HUES6 (cell line): Measurements from ENCODE around the gene C2orf68.
A peak's percentile ranks its signal among the peaks of the same experiment; 100 is the strongest.
"Not testable (repeated sequence)": the region's sequence is repeated elsewhere in the genome, so short reads cannot be mapped to it uniquely, and the experiment has no call there.

Experiments
- H3K27ac ChIP-seq: 2 replicates; pipeline ENCODE4 v1.7.0; 2013; ENCODE audit warnings: low read depth, mild to moderate bottlenecking, low read length, inconsistent platforms
- H3K27me3 ChIP-seq: 2 replicates; pipeline ENCODE4 v1.6.1; 2013; ENCODE audit warnings: low read length; ENCODE audit not compliant: control insufficient read depth, insufficient read depth
- H3K36me3 ChIP-seq: 2 replicates; pipeline ENCODE4 v1.6.1; 2013; ENCODE audit warnings: low read length; ENCODE audit not compliant: control insufficient read depth, insufficient read depth
- H3K4me1 ChIP-seq: 2 replicates; pipeline ENCODE4 v1.6.1; 2013; ENCODE audit warnings: low read length; ENCODE audit not compliant: control insufficient read depth, insufficient read depth
- H3K4me3 ChIP-seq: 2 replicates; pipeline ENCODE4 v1.5.1; 2013; ENCODE audit warnings: low read depth, low read length
- H3K9ac ChIP-seq: one replicate; pipeline ENCODE4 v1.6.1; 2013; ENCODE audit warnings: mild to moderate bottlenecking, low read length
- H3K9me3 ChIP-seq: 2 replicates; pipeline ENCODE4 v1.6.1; 2013; ENCODE audit warnings: low read depth, low read length; ENCODE audit not compliant: control insufficient read depth, insufficient read depth

The C2orf68 gene

GRCh38 chr2:85628658-85629057, 16.8 kb upstream of the C2orf68 start:
- Histone ChIP-seq H3K36me3 (peaks cover 94% of the 10 kb centered on the region), H3K9me3 (no peaks in the 10 kb centered on the region), H3K27me3 (no peaks in the 10 kb centered on the region), H3K4me3 (no peak overlapping the region), H3K9ac (no peak overlapping the region), H3K27ac (no peak overlapping the region), H3K4me1 (no peaks in the 10 kb centered on the region)

DNA sequence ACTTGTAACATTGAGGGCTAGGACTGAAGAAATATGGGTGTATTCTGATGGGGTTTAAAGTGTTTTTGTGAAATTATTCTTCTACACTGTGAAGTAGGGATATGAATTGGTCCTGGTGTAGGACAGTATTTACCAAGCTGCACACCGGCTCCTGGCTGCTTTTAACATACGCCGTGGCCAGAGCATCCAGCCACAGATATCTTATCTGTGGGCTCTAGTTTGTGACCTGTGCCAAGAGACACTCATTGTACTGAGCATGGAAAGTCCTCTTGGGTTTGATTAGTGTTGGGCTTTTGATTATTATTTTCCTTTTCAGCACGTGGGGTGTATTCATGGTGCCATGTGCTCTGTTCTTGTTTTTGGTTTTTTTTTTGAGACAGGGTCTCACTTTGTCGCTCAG, 12.1 kb upstream of the C2orf68 start:
- H3K36me3 ChIP-seq, result peaks cover 91% of the 10 kb centered on the region
- no peak overlapping the region for H3K4me3 ChIP-seq
- H3K9ac ChIP-seq, result no peak overlapping the region
- H3K27me3 ChIP-seq, result no peaks in the 10 kb centered on the region
- no peaks in the 10 kb centered on the region for H3K4me1 ChIP-seq
- no peaks in the 10 kb centered on the region for H3K9me3 ChIP-seq
- H3K27ac ChIP-seq, result no peak overlapping the region

DNA sequence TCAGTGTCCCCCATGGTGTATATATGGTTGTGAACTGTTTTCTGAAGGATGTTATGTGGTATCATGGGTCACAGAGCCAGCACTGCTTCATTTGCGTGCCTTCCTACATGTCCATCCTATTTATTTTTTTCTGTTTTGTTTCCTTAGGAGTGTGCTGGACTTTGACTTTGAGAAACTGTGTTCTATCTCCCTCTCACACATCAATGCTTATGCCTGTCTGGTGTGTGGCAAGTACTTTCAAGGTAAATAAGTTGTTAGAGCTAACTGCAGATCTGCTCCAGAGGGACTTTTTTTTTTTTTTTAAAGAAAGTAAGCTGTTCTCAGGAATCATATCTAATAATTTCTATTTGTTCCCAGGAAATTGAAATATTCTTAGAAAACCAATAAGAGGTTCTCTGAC, 9.5 kb upstream of the C2orf68 start:
- Histone ChIP-seq H3K9ac (no peak overlapping the region), H3K9me3 (no peaks in the 10 kb centered on the region), H3K27me3 (no peaks in the 10 kb centered on the region), H3K4me1 (peaks cover 8% of the 10 kb centered on the region; the same call in 1 of the 2 replicates), H3K36me3 (peaks cover 76% of the 10 kb centered on the region), H3K27ac (no peak overlapping the region), H3K4me3 (no peak overlapping the region)

DNA sequence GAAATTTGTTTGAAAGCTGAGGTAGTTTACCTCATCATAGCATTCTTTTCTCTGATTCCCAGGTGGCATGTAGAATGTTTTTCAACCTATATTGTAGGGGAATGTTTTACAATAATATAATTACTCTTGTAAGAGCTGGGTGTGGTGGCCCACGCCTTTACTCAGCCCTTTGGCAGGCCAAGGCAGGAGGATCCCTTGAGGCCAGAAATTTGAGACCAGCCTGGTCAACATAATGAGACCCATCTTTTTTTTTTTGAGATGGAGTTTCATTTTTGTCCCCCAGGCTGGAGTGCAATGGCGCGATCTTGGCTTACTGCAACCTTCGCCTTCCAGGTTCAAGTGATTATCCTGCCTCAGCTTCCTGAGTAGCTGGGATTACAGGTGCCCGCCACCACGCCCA, 7.8 kb upstream of the C2orf68 start:
- H3K36me3 ChIP-seq, result peaks cover 59% of the 10 kb centered on the region
- no peaks in the 10 kb centered on the region for H3K9me3 ChIP-seq
- no peak overlapping the region for H3K27ac ChIP-seq
- H3K27me3 ChIP-seq, result no peaks in the 10 kb centered on the region
- no peak overlapping the region for H3K4me3 ChIP-seq
- H3K4me1 ChIP-seq, result peaks cover 8% of the 10 kb centered on the region
- no peak overlapping the region for H3K9ac ChIP-seq

- not testable (repeated sequence) for H3K27ac ChIP-seq, H3K9me3 ChIP-seq, H3K27me3 ChIP-seq, H3K4me1 ChIP-seq
- Histone ChIP-seq H3K4me3 (peak overlapping the region; percentile 71; the same call in 1 of the 2 replicates), H3K9ac (peak overlapping the region; percentile 95), H3K36me3 (peaks cover 41% of the 10 kb centered on the region)
Observed at GRCh38 chr2:85617723-85618122, 5.9 kb upstream of the C2orf68 start.

GRCh38 chr2:85615413-85615728, 3.5 kb upstream of the C2orf68 start:
- H3K4me1 ChIP-seq, result peaks cover 8% of the 10 kb centered on the region
- H3K36me3 ChIP-seq, result peaks cover 23% of the 10 kb centered on the region
- no peaks in the 10 kb centered on the region for H3K27me3 ChIP-seq
- H3K4me3 ChIP-seq, result peak overlapping the region; percentile 71
- no peak overlapping the region; the same call in 1 of the 2 replicates for H3K27ac ChIP-seq
- H3K9ac ChIP-seq, result no peak overlapping the region
- no peaks in the 10 kb centered on the region for H3K9me3 ChIP-seq

DNA sequence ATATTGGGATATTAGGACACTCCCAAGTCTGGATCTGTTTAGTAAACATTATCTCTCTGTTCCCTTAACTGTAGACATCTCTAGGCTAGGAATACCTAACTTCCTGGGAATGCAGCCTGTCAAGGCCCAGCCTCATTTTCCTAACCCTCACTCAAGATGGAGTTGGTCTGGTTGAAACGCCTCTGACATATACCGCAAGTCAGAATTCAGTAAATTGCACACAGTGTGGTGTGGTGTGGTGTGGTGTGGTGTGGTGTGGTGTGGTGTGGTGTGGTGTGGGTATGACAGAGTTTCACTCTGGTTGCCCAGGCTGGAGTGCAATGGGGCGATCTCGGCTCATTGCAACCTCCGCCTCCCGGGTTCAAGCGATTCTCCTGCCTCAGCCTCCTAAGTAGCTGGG, 2.9 kb upstream of the C2orf68 start:
- peaks cover 23% of the 10 kb centered on the region for H3K36me3 ChIP-seq
- not testable (repeated sequence) for H3K27me3 ChIP-seq, H3K4me1 ChIP-seq, H3K9ac ChIP-seq, H3K4me3 ChIP-seq, H3K27ac ChIP-seq, H3K9me3 ChIP-seq

DNA sequence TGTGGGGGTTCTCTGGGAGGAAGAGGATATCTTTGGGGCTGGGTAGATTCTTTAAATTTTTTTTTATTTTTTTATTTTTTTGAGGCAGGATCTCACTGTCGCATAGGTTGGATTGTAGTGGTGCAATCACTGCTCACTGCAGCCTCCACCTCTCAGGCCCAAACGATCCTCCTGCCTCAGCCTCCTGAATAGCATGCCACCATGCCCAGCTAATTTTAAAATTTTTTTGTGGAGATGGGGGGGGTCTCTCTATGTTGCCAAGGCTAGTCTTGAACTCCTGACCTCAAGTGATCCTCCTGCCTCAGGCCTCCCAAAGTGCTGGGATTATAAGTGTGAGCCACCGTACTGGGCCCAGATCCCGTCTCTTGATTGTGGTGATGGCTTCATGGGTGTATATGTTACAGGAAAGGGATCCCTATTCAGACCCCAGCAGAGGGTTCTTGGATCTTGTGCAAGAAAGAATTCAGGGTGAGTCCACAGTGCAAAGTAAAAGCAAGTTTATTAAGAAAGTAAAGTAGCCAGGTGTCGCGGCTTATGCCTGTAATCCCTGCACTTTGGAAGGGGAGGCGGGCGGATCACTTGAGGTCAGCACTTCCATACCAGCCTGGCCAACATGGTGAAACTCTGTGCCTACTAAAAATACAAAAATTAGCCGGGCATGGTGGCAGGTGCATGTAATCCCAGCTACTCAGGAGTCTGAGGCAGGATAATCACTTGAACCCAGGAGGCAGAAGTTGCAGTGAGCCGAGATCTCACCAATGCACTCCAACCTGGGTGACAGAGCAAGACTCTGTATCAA, 2.0 kb upstream of the C2orf68 start:
- Histone ChIP-seq H3K4me3 (no peak overlapping the region), H3K36me3 (peaks cover 21% of the 10 kb centered on the region), H3K9me3 (no peaks in the 10 kb centered on the region), H3K27ac (no peak overlapping the region), H3K9ac (no peak overlapping the region), H3K27me3 (no peaks in the 10 kb centered on the region), H3K4me1 (peaks cover 8% of the 10 kb centered on the region)

DNA sequence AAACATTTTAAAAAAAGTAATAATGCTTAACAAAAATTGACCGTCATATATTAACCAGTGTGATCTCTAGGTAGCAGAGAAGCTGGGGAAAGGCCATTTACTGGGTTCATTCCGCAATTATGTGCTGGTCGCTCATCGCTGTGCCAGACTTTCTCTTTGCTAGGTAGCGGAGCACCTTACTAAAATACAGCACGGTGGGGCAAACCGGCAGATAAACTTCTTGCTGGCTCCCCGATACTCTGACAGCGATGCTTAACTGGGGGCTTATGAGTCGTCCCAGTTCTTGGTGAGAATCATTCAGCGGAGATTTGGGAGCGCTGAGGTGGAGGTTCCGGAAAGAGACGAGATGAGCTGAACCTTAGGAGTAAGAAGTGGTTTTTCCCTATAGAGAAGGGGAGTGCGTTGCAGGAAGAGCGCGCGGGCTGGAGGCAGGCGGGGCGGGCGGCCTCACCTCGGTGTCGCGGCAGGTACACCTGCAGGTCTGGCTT, 605 bp downstream of the C2orf68 start:
- Histone ChIP-seq H3K27ac (peak overlapping the region; percentile 69; the same call in 1 of the 2 replicates), H3K4me3 (peak overlapping the region; percentile 100), H3K4me1 (peaks cover 4% of the 10 kb centered on the region)

DNA sequence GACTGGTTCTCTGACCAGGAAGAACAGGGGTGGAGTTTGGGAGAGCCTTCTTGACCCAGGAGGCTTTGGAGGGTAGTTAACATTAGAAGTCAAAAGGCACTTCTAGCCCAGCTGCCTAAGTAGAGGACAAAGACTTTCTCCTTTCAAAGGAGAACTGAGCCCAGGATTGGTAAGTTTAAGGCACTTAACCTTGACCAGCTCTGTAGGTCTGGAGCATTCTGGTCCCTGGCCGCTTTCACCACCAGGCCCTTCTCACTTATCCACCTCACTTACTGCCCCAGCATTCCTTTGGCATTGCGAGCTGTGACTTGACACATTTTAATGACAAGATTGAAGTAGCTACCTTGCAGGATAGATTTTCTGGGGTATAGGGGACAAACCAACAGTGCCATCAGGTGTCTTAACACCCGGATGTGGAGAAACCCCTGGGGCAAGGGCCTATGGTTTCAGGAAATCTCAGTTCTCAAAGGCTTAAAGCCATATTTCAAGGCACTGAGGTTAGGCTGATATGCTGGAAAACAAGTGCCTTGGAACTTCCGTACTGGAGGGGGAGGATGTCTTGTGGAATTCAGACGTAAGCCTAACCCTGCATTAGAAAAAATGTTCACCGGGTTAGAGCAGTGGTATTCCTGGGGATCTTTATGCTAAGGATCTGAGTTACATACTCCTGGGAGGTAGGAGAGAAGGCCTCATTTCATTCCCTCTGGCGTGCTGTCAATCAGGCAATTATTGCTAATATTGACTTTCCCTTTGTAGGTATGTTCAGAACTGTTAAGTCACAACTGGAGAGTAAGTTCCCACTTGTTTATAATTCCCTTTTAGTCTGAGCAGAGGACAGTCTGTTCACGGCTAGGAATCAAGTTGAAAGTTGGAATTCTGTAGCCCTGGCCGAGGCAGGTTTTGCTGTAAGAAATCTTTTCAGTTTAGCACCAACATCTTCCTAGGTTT, 4.3 kb downstream of the C2orf68 start:
- Histone ChIP-seq H3K27ac (no peak overlapping the region), H3K27me3 (no peaks in the 10 kb centered on the region), H3K9me3 (no peaks in the 10 kb centered on the region), H3K4me3 (no peak overlapping the region), H3K9ac (no peak overlapping the region), H3K36me3 (peaks cover 37% of the 10 kb centered on the region), H3K4me1 (peaks cover 4% of the 10 kb centered on the region; the same call in 1 of the 2 replicates)

More for the DNA sequence above, 605 bp downstream of the C2orf68 start:
- Histone ChIP-seq H3K9ac (peak overlapping the region; percentile 92), H3K27me3 (no peaks in the 10 kb centered on the region), H3K9me3 (no peaks in the 10 kb centered on the region), H3K36me3 (peaks cover 33% of the 10 kb centered on the region)

DNA sequence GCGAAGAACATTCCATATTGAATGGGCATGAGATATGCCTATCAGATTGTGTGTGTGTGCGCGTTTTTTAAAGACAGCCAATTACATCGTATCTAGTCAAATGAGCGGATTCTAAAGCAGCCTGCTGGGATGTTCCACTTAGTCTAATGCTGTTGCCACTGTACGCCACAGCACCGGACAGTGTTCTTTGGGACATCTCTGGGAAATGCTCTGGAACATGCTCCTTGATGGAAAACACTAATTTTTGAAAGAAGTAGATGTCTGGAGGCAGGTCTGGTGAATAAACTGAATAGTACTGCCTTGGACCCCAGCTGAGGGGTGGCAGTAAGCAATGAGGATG, 5.8 kb downstream of the C2orf68 start:
- Histone ChIP-seq H3K4me1 (peaks cover 12% of the 10 kb centered on the region), H3K27me3 (no peaks in the 10 kb centered on the region), H3K9me3 (no peaks in the 10 kb centered on the region), H3K4me3 (no peak overlapping the region), H3K27ac (no peak overlapping the region), H3K9ac (no peak overlapping the region), H3K36me3 (peaks cover 37% of the 10 kb centered on the region)
